Esophagus squamous epithelium (tissue), 5 donors: ENCODE results near the gene OR2AT4. TPM values are rescaled to one million over a fixed set of nuclear protein-coding genes. Genes with fewer than 3 reads are reported as not detected.

Source experiments
- DNase-seq: peaks from one replicate; lab custom pipeline; 2025; lab: John Stamatoyannopoulos, UW
- H3K27ac ChIP-seq, 4 donors: fragments of 200-600 bp; sonication (generic); one replicate each; pipeline ENCODE4 v1.5.1; 2016 to 2019; ENCODE audit warnings: mild to moderate bottlenecking in 1 of 4
- H3K27me3 ChIP-seq, 4 donors: fragments of 200-600 bp; sonication (generic); 1 replicate in 3 of 4; 2 replicates in 1 of 4; pipeline versions ENCODE4 v1.5.1 to v1.6.0; 2017 to 2021; ENCODE audit warnings: antibody characterized with exemption in 1 of 4
- H3K36me3 ChIP-seq, 3 donors: fragments of 200-600 bp; sonication (generic); one replicate each; pipeline ENCODE4 v1.5.1; 2016 to 2019
- H3K4me1 ChIP-seq, 3 donors: fragments of 200-600 bp; sonication (generic); one replicate each; pipeline ENCODE4 v1.5.1; 2017 to 2019
- H3K4me3 ChIP-seq, 4 donors: fragments of 200-600 bp; sonication (generic); 1 replicate in 3 of 4; 2 replicates in 1 of 4; pipeline ENCODE4 v1.5.1; 2016 to 2019; ENCODE audit warnings: mild to moderate bottlenecking in 2 of 4, moderate library complexity in 1 of 4
- H3K9me3 ChIP-seq, 3 donors: fragments of 200-600 bp; sonication (generic); one replicate each; pipeline ENCODE4 v1.5.1; 2016 to 2019
- CTCF ChIP-seq, 6 experiments: fragments of 450-650 bp in 4 of 6; fragments of 200-600 bp in 2 of 6; sonication (generic) in 2 of 6; IDR thresholded peaks; one replicate each; pipeline ENCODE4 v1.5.1; 2016 to 2019; ENCODE audit warnings: antibody characterized with exemption in 6 of 6, mild to moderate bottlenecking in 4 of 6, moderate library complexity in 4 of 6
- POLR2A ChIP-seq, 4 donors: fragments of 450-650 bp; IDR thresholded peaks; one replicate each; pipeline ENCODE4 v1.6.1; 2017; ENCODE audit warnings: antibody characterized with exemption in 4 of 4, mild to moderate bottlenecking in 4 of 4, moderate library complexity in 3 of 4
- WGBS, 2 donors: methylation state at CpG; one replicate each; pipeline ENCODE4 v1.1.5; 2018; 5-methylcytosine and 5-hydroxymethylcytosine counted together
- intact Hi-C: fragments of 100-400 bp; cut with DNase I; formaldehyde crosslinking; loops from one replicate; pipeline ENCODE4 v1.15.0; 2022
- total RNA-seq, 4 donors: library from RNA; depleted of rRNA; stranded (reverse); fragments of >200 nt; gene quantifications; one replicate each; pipeline ENCODE4 v1.1.0, GENCODE V29; 2016
- donor health status: DM: yes; HTN: yes; CAD: no.

The OR2AT4 gene
- total RNA-seq, 4 donors from 2014 or later, result not detected

DNA sequence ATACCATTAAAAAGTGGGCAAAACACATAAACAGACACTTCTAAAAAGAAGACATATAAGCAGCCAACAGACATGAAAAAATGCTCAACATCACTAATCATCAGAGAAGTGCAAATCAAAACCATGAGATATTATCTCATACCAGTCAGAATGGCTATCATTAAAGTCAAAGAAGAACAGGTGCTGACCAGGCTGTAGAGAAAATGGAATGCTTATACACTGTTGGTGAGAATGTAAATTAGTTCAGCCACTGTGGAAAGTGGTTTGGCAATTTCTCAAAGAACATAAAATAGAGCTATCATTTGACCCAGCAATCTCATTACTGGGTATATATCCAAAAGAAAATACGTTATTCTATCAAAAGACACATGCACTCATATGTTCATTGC is 13.5 kb downstream of the OR2AT4 start:
- H3K27ac ChIP-seq, result no peak overlapping the region
- WGBS, 2 donors, result 41 to 75% methylated on average over 1 of the region's 1 CpG
- H3K36me3 ChIP-seq, result no peaks in the 10 kb centered on the region
- no peaks in the 10 kb centered on the region for H3K4me1 ChIP-seq
- no peak overlapping the region for H3K4me3 ChIP-seq
- TF ChIP-seq POLR2A (IDR thresholded peaks at IDR 0.05) (no peak), CTCF (IDR thresholded peaks at IDR 0.05) (no peak)
- H3K9me3 ChIP-seq, result no peaks in the 10 kb centered on the region
- intact Hi-C loops, result no loop called here
- DNase-seq, result no peak
- peaks cover 0 to 32% (median 0%) of the 10 kb centered on the region in 4 donors for H3K27me3 ChIP-seq

DNA sequence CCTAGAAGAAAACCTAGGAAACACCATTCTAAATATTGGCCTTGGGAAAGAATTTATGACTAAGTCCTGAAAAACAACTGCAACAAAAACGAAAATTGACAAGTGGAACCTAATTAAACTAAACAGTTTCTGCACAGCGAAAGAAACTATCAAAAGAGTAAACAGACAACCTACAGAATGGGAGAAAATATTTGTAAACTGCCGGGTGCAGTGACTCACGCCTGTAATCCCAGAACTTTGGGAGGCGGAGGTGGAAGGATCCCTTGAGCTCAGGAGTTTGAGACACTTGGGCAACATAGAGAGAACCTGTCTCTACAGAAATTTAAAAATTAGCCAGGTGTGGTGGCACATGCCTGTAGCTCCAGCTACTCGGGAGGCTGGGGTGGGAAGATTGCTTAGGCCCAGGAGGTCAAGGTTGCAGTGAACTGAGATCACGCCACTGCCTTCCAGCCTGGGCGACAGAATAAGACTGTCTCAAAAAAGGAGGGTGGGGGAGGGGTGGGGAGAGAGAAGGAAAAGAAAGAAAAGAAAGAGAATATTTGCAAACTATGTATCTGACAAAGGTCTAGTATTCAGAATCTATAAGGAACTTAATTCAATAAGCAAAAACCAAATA is 14.0 kb downstream of the OR2AT4 start:
- Histone ChIP-seq H3K4me1 (no peaks in the 10 kb centered on the region), H3K9me3 (no peaks in the 10 kb centered on the region), H3K36me3 (no peaks in the 10 kb centered on the region), H3K4me3 (no peak overlapping the region), H3K27ac (no peak overlapping the region), H3K27me3 (peaks cover 0 to 32% (median 0%) of the 10 kb centered on the region in 4 donors)
- intact Hi-C loops, result no loop called here
- no peak for DNase-seq
- 74 to 75% methylated on average over 6 to 8 of the region's 8 CpGs for WGBS, 2 donors
- no peak for TF ChIP-seq CTCF (IDR thresholded peaks at IDR 0.05)
- no peak for TF ChIP-seq POLR2A (IDR thresholded peaks at IDR 0.05)

DNA sequence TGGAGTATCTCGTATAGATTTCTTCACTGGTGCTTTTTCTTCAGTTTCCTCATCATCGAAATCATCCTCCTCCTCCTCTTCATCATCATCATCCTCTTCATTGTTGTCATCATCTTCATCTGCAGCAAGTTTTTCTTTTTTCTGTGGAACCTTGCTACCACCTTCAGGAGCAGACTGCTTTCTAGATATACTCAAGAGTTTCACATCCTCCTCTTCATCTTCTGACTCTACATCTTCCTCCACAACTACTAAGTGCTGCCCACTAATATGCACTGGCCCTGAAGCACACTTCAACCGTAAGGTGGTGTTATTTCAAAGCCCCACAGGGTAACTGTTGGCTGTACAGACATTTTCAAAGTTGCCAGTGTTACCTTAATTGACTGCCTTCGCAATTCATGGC is 17.1 kb downstream of the OR2AT4 start:
- no peak for DNase-seq
- Histone ChIP-seq H3K27ac (no peak overlapping the region), H3K36me3 (no peaks in the 10 kb centered on the region), H3K27me3 (peaks cover 0 to 27% (median 0%) of the 10 kb centered on the region in 4 donors), H3K9me3 (no peaks in the 10 kb centered on the region), H3K4me3 (no peak overlapping the region), H3K4me1 (no peaks in the 10 kb centered on the region)
- WGBS, 2 donors, result 68 to 84% methylated on average over 4 of the region's 4 CpGs
- intact Hi-C loops, result no loop called here
- TF ChIP-seq POLR2A (IDR thresholded peaks at IDR 0.05) (no peak), CTCF (IDR thresholded peaks at IDR 0.05) (no peak)

DNA sequence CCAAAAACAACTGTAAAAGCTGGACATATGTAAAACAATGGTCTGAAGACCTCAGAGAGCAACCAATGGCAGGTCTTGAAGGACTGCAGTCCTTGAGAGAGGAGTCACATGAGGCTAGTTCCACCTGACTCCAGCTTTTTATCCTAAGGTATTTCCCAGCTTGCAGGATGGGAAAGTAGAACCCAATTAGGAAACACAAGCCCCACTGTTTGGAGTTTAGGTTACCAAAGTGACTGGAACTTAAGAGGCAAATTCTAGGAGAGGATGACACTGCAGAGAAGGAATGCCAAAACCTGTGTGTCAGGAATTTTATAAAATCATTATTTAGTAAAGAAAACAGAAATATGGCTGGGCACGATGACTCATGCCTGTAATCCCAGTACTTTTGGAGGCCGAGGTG is 18.4 kb downstream of the OR2AT4 start:
- Histone ChIP-seq H3K27me3 (peaks cover 0 to 21% (median 0%) of the 10 kb centered on the region in 4 donors), H3K4me3 (no peak overlapping the region), H3K36me3 (no peaks in the 10 kb centered on the region), H3K4me1 (no peaks in the 10 kb centered on the region), H3K27ac (no peak overlapping the region), H3K9me3 (no peaks in the 10 kb centered on the region)
- TF ChIP-seq POLR2A (IDR thresholded peaks at IDR 0.05), result no peak
- TF ChIP-seq CTCF (IDR thresholded peaks at IDR 0.05), result no peak
- no peak for DNase-seq
- intact Hi-C loops, result no loop called here
- 64 to 67% methylated on average over 2 of the region's 2 CpGs for WGBS, 2 donors

DNA sequence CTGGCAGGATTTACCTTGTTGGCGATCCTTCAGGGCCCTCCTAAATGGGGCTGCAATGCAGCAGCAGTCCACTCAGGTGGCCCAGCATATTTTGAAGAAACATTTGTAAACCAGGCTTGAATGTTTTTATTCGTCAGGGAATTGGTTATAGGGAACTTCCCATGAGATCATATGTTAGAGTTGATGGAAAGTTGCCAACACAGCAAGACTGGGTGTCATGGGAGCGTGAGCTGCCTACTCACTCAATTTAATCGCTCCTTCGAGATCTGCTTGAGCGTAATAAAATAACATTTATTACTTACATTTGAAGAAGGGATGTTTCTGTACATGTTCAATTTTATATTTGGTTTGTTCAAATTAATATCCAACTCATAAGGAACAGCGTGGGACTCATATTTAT is 19.4 kb downstream of the OR2AT4 start:
- Histone ChIP-seq H3K4me3 (no peak overlapping the region), H3K9me3 (no peaks in the 10 kb centered on the region), H3K36me3 (no peaks in the 10 kb centered on the region), H3K4me1 (no peaks in the 10 kb centered on the region), H3K27me3 (peaks cover 0 to 16% (median 0%) of the 10 kb centered on the region in 4 donors), H3K27ac (no peak overlapping the region)
- no peak for TF ChIP-seq POLR2A (IDR thresholded peaks at IDR 0.05)
- TF ChIP-seq CTCF (IDR thresholded peaks at IDR 0.05), result no peak
- intact Hi-C loops, result no loop called here
- DNase-seq, result no peak
- WGBS, 2 donors, result 72 to 76% methylated on average over 7 of the region's 7 CpGs
